Dermis microvascular lymphatic vessel endothelial cell (primary cell): ENCODE measurements around the gene F2RL1. TPM values are rescaled to one million over a fixed set of nuclear protein-coding genes. Genes with fewer than 3 reads are reported as not detected.
"Not testable (repeated sequence)": the region's sequence is repeated elsewhere in the genome, so short reads cannot be mapped to it uniquely, and the experiment has no call there.

Source experiments
- DNase-seq, 2 donors: peaks; one replicate each; pipeline versions ENCODE4 v3.0.0 to v3.0.0-alpha.2; 2010; ENCODE audit warnings: low read depth in 2 of 2
- total RNA-seq: library from RNA; depleted of rRNA; stranded (reverse); fragments of >200 nt; gene quantifications from 2 replicates; pipeline ENCODE4 v1.2.1, GENCODE V29; 2014

F2RL1 gene
- total RNA-seq, 1 donor from 2014 or later: 61.2 TPM

DNA sequence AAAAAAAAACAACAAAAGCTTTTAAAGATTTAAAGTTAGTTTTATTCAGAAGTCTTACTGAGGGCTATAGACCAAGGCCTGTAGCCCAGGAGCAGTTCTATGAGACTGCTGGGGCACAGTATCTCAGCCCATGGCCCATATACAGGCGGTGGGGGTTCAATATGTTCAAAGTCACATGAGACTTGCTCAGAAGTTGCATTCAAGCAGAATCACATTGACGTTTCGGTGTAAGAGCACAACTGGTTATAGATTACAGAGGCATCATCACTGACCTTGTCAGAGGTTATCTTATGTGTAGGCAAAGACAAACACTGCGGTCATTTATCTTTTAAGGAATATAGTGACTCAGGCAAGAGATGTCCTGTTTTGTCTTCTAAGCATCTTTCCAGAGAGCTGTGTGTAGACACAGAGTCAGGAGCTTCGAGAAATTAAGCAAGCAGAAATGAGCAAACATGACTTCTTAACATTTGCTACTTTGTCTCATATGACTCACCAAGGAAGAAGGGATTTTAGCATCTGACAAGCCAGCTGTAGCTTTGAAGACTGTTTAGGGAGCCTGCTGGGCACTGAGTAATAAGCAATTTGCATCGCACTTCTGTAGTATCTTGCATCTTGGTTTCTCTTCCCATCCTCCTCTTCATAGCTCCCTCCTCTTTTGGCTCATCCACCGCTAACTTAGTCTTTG is 12.9 kb upstream of the F2RL1 start:
- peak in 1 of 2 donors; percentile 76 for DNase-seq

DNA sequence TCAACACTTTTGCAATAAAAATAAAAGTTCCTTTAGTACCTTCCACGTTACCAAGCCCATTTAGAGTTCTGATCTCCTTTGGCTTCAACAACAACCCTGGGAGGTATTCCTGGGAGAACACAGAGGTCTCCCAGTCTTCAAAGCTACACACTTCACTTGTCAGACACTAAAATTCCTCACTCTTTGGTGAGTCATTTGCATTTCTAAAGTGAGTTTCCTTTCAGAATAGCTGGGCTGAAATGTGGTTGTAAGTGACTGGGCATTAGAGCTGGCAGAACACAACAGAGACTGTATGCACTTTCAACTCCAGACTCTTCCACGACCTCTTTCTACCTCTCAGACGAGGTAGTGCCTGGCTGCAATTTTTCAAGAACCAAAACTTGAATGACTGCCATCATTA is 11.5 kb upstream of the F2RL1 start:
- DNase-seq: peak in 1 of 2 donors; percentile 82

DNA sequence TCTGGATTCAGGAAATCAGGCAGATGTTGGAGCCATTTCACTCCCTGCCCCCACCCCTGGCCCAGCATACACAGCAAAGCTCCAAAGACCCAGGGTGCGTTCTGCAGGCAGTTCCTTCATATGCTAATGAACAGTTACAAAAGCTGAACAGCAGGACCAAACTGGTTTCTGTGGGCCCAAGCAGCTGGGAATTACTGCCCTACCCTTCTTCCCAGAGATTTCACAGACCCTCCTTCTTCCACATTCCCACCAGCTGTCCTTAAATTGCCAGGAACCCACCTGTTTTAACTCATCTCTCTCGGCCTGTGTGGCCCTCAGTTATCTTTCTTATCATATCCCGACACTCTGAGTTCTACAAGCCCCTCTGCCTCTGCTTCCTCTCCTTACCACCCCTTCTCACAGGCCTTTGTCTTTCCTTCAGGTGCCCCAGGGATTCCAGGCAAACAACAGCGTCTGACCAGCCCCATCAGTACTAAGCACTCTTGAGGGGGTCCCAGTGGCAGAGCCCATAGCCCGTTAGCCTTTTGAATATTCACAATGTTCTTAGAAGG is 10.6 kb upstream of the F2RL1 start:
- no peak for DNase-seq

DNA sequence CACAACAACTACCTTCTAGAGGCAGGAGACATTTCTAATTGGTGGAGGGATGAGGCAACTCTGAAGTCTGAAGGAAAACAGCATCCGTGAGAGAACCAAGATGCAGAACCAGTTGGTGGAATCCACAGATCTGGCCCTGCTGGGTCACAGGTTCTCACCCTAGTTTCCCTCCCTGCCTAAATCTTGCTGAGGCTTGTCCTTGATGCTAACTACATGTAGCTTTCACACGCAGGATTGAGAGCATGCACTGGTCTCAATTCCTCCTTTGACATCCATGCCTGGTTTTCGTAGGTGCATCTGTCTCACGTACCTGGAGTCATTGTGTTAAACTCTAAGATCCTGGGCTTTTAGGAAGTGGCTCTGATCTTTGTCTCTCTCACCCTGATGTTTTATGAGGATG is 9.7 kb upstream of the F2RL1 start:
- DNase-seq: no peak

DNA sequence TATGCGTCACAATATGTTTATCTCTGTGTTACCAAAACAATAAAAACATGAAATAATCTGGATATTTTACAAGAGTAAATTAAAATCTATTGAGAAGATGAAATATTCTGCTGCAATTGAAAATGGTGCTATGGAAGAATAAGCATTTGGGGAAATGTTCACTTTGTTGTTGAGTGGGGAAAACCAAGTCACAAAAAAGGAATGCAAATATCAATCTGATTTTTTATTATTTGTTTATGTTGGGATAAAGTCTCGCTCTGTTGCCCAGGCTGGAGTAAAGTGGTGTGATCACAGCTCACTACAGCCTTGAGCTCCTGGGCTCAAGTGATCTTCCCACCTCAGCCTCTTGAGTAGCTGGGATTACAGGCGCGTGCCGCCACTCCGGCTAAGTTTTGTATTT is 8.6 kb upstream of the F2RL1 start:
- no peak for DNase-seq

DNA sequence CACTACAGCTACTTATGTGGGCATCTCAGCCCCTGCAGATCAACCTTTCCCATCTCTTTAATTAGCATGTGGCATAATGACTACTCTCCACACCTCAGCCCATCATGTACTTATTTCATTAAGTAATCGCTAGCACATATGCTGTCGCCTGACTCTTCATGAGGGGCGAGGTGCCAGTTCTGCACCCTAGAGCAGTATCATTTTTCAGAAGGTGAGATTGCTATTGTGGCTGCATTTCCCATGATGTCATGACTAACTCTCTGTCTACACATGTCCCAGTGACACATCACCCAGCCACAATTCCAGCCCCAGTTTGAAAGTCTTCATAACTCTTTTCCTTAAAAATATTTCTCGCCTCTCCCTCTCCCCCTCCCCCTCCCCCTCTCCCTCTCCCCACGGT is 7.6 kb upstream of the F2RL1 start:
- peak in 1 of 2 donors; percentile 37 for DNase-seq

DNA sequence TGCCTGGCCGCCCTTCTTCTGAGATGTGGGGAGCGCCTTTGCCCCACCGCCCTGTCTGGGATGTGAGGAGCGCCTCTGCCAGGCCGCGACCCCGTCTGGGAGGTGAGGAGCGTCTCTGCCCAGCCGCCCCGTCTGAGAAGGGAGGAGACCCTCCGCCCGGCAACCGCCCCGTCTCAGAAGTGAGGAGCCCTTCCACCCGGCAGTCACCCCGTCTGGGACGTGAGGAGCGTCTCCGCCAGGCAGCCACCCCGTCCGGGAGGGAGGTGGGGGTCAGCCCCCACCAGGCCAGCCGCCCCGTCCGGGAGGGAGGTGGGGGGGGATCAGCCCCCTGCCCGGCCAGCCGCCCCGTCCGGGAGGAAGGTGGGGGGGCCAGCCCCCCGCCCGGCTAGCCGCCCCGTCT is 6.6 kb upstream of the F2RL1 start:
- DNase-seq: not testable (repeated sequence)

DNA sequence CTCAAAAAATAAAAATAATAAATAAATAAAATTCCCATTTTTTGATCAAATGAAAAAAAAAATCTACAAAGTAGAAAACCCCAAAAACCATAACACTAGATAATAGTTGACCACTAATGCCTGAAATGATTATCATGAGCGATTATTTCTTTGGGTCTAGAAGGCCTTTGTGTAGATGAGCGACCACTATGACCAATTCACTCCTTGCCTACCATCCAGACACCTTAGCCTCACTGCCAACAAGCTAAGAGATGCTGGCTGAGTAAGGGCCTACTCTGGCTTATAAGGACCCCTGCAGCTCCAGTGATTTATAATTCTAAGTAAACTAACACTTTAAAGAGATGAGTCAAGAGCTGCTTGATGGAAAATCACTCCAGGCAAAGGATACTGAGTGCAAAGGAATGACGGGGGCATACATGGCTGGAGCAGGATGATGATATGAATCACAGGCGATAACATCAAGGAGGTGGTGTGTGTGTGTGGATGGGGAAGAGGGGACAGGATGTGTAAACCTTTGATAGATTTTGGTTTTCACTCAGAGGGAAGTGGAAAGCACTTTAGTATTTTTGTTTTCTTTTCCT is 4.8 kb upstream of the F2RL1 start:
- peak in 1 of 2 donors; percentile 90 for DNase-seq

DNA sequence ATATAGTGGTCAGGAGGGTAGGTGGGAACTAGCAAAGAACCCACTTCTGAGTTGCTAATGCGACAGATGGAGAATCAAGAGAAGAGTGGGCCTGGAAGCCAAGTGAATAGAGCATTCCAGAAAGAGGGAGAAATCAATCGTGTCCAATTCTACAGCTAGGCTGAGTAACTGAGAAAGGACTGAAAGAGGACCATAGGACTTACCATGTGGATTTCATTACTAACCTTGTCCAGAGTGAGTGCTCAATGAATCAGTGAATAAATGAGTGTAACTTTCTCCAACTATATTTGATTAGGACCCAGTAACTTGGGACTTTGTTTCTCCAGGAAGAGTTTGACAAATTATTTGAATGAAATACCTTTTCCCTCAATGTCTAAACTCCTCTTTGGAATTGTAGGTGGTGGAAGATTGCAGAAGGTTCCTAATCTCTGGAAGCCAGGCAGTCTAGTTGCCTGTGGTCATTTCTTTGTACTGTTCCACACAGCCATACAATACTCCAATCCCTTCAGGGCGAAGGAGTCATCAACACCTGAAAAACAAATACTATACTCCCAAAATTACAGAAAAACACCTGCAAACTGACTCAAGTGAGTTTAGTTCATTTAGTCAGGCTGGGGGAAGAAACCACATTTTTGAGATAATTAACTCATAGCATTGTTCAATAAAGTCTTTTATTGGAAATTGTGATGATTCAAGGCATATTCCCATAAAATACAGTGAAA is 2.6 kb upstream of the F2RL1 start:
- no peak for DNase-seq

DNA sequence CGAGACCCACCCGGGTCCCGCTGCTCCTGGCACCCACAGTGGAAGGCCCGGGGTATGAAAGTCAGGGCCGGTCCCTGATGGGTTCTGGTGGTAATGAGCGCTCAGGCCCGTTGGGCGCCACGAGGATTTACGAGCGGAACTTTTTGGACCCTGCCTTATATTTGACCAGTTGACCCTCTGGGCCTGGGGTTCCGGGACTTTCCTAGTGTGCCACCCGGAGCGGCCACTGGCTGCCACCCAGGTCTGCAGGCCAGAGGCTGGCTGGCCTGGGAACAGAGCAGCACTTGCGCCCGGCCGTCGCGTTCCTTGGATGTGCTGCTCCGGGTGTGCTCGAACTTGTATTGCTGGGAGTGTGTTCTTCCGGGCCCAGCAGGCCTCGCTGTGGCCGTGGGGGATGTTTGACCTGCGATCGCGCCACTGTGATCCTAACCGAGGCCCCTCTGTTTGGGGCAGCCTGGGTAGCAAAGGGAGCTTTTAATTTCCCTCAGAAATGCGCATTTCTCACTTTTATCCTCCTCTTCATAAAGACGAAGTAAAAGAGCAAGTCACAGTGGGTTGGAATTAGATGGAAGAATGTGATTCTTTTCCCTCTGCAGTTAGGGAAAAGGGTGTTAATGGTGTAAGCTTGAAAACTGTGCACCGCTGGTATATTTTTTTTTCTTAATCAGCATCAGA is 1.2 kb downstream of the F2RL1 start:
- DNase-seq: peak in 1 of 2 donors; percentile 39

DNA sequence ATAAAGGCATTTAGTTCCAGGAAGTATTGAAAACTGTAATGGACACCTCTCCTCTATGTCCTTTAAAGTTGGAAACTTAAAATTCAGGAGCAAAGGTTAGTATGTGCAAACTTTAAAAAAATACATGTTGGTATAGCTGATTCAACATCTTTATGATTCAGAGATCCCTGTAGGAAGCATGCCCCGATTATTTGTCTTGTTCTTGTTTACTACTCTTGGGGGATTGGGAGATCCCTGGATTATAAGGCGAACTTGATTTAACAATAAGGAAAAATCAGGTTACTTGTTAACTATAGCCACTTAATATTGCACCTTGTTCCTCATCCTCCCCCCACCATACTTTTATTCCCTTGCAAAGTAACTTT is 1.7 kb downstream of the F2RL1 start:
- DNase-seq: no peak

DNA sequence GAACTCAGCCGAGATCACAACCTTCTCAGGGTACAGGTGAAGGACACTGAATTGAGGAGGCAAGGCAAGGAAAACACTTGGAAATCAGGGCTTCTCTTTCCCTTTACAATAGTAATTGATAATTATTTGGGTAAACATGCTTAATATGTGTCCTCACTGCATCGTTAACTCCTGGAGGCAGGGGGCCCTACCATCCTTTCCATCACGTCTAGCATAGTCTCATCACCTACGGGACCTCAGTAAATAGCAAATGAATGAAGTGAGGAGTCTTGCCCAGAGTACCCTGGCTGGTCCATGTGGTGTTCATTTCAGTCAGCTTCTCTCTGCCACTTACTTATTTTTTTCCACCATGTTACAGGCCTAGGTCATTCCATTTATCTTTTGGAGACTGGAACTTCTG is 2.3 kb downstream of the F2RL1 start:
- DNase-seq: no peak

DNA sequence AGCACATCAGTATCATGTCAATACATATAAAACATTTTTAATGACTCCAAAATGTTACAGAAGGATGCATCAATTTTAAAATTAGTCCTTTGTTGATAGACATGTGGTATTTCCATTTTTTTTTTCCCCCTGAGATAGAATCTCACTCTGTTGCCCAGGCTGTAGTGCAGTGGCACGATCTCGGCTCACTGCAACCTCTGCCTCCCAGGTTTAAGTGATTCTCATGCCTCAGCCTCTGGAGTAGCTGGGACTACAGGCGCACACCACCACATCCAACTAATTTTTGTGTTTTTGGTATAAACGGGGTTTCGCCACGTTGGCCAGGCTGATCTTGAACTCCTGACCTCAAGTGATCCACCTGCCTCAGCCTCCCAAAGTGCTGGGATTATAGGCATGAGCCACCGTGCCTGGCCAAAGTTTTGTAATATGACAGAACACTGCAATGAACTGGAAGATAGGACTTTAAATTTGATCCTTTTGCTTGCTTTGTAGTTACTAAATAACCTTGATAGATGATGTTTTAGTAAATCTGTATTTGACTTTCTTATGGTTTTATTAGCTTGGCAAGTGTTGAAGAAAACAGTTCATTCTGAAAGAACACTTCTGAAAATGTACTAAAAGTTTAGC is 3.4 kb downstream of the F2RL1 start:
- not testable (repeated sequence) for DNase-seq

DNA sequence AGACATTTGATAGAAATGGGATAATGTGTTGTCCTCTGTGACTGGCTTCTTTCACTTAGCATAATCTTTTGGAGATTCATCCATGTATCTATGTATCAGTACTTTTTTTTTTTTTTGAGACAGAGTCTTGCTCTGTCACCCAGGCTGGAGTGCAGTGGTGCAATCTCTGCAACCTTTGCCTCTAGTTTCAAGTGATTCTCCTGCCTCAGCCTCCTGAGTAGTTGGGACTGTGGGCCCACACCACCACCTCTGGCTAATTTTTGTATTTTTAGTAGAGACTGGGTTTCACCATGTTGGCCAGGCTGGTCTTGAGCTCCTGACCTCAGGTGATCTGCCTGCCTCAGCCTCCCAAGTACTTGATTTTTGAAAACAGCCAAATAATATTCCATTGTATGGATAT is 7.6 kb downstream of the F2RL1 start:
- not testable (repeated sequence) for DNase-seq

DNA sequence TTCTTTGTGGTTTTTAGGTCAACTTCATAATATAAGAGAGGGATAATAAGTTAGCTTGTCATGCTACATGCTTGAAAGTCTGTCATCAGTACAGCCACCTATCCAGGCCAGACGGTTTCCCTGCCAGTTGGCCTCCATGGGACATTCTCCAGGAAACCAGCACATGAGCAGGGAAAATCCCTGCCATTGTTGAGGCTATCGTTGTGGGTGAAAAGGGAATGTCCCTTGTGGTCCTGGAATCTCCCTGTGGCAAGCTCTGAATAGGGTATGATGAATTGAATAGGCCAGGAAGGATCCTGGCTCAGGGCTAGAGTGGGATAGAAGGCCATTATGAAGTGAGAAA is 12.3 kb downstream of the F2RL1 start:
- peak; percentile 95 to 98 for DNase-seq

DNA sequence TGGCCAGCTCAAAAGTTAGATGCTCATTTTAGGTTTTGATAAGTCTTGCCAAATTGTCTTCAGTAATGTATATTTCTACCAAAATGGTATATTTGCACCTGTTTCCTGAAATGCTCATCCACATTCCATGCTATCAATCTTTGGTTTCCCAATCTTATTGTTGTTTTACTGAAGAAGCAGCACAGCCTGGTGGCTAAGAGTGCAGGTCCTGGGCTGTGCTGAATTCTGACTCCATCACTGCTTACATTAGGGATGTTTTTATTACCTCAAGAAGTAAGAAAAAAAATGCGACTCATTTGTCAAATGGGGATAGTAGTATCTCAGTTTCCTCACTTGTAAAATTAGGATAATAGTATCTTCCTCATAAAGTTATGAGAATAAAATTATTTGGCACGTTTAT is 17.4 kb downstream of the F2RL1 start:
- DNase-seq: peak in 1 of 2 donors; percentile 36

DNA sequence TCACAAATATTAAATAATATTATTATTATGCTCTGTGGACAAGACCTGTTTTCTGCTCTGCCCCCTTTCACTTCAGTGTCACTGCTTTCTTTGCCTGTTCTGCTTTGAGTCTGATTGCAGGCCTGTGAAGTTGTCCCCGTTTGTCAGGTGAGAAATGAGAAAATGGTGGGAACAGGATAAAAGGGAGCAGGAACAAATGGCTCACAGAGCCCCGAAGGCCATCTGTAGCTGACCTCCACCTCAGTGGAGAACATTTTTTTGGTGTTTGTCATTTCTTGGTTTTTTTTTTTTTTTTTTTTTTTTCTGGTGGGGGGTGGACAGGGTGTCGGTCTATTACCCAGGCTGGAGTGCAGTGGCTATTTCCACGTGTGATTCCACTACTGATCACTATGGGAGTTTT is 17.8 kb downstream of the F2RL1 start:
- no peak for DNase-seq

DNA sequence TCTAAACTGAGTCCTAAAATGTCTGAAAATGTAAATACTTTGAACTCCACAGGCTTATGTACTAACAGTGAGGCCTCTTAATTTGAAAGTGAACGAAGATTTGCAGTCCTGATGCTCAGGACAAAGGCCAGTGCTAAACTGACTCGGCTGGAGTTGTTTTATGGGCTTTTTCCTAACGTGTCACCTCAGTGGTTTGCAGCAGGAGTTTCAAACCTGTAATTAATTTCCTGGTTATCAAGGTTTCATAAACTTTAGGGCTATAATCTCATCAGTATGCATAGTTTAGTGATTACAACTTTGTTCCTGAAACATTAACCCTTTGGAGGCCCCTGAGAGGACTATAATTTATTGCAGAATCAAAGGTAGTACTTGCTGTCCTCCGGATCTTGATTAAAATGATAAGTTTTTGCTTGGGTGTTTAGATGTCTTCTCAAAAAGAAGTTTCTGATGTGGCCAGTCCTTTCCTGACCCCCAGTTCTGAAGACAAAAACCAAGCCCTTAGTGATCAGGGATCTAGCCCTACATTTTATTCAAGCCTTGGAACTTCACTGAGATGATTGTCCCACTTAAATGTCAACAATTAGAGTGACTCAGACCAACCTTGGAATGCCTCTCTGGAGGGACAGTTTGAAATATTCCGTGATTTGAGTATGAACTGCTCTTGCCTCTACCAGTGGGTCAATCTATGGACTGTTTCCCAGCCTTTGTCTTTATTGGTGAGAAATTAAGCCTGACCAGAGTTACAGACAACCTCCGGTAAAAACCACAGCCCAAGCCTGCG is 19.8 kb downstream of the F2RL1 start:
- DNase-seq: peak in 1 of 2 donors; percentile 34

DNA sequence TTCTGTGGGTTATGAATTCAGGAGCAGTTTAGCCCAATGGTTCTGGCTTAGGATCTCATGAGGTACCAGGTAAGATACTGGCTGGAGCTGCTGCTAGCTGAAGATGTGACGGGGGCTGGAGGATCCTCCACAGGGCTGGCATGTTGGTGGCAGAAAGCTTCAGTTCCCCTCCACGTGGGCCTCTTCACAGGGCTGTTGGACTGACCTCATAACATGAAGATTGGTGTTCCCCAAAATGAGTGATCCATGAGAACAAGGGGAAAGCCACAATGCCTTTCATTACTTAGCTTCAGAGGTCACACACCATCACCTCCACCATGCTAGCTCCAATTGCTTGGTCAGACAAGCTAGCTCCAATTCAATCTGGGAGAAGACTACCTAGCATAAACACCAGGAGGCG is 22.5 kb downstream of the F2RL1 start:
- DNase-seq: no peak

DNA sequence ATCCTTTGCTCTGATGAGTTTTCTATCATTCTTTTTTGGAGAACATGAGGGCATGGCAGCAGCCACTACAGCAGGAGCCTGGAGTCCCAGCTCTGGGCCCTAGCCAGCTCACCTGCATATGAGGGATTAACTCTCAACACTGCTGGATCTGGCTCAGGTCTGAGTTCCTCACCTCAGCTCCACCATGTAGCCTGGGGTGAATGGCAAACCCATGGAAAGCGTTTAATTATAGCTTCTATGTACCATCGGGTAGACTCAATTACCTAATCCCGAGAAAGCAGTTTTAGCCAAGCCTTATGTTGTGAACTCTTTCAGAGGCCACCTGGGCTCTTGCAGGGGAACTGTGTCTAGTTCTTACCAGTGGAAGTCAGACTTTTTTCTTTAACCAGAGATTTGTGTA is 27.1 kb downstream of the F2RL1 start:
- DNase-seq: no peak
